ENCODE measurements around the gene ATAT1. TPM values are rescaled to one million over a fixed set of nuclear protein-coding genes. Genes with fewer than 3 reads are reported as not detected.
A peak's percentile ranks its signal among the peaks of the same experiment; 100 is the strongest.

The ATAT1 gene
- total RNA-seq, 1 experiment from 2014 or later: 13.0 TPM

DNA sequence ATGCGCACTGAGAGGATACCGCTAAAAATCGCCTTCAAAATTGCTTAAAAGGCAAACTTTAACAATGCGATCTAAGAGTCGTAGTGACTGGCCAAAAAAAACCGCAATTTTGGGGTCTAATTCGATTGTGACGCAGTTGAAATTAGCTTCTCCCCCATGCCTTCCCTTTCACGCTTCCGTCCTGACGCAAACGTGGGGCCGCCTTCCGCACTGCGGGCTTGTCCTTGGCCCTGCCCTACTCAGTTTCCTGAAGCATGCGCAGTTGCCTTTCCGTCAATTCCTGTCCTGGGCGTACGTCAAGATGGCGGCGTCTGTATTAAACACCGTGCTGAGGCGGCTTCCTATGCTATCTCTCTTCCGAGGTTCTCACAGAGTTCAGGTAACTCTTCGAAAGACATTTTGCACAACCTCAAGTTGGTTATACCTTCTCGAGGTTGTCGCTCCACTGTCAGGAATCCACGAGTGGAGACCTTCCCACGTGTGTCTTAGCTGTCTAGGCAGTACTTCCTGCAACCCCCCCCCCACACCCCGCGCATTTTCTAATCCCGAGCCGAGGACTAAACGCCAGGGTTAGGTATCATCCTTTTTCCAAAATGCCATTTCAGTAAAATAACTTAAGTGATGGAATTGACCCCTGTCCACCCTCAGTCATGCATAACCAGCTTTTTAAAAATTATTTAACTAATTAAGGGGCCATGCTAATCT lies 9.0 kb upstream of the ATAT1 start, which contains the start of gene MRPS18B:
MRPS18B (plus strand) TSS at position 276 of the 705 bp plus-strand sequence; CDS start at position 302, 26 bp downstream.
- Histone ChIP-seq H3K27ac (peak within 1 kb of the TSS; percentile 98), H3K4me3 (peak within 1 kb of the TSS; percentile 75), H3K9me3 (replicated peaks) (no peaks in the 10 kb centered on the region), H3K4me1 (peaks cover 4% of the 10 kb centered on the region; the same call in 1 of the 2 replicates), H3K27me3 (no peaks in the 10 kb centered on the region), H3K36me3 (peaks cover 26% of the 10 kb centered on the region)
- DNase-seq: peak; percentile 97

DNA sequence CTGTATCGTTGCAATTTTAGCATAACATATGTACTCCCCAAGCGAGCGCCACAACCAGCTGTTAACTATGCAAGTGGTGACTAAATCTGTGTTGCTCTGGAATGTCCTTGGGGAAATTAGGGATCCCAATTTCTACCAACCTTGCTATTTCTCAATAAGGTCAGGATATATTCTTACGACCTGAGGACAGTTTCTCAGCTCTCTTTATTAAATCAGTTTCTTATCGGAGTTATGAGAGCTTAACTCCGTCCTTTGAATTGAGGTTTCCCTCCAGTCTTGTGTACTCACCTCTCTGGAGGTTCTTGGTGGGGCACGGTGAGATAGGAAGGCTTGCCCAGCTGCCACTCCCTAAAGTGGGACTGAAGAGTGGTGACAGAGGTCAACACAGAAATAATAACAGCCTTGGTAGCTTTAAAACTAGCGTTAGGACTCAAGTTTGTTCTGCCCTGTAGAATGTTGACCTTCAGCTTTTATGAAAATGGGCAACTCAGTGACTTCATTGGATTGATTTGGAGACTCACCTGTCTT lies 8.3 kb upstream of the ATAT1 start:
- Histone ChIP-seq H3K9me3 (replicated peaks) (no peaks in the 10 kb centered on the region), H3K27ac (peak overlapping the region; percentile 98), H3K4me1 (peaks cover 4% of the 10 kb centered on the region; the same call in 1 of the 2 replicates), H3K36me3 (peaks cover 26% of the 10 kb centered on the region), H3K4me3 (peak overlapping the region; percentile 75), H3K27me3 (no peaks in the 10 kb centered on the region)
- peak in 1 of 2 experiments; percentile 26 for DNase-seq

DNA sequence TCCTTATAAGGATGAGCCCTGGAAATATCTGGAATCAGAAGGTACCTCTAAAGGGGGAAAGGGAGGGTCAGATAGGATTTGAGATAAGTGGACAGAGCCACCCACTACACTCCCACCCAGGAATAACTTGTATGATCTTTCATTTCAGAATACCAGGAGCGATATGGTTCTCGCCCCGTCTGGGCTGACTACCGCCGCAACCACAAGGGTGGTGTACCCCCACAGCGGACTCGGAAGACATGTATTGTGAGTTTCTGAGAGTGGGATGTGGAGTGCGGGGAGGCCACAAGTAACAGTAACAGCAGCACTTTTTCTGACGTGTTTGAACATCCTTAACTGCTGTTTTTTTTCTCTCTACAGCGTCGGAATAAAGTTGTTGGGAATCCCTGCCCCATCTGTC lies 7.1 kb upstream of the ATAT1 start:
- no peak for DNase-seq
- H3K36me3 ChIP-seq: peaks cover 30% of the 10 kb centered on the region

DNA sequence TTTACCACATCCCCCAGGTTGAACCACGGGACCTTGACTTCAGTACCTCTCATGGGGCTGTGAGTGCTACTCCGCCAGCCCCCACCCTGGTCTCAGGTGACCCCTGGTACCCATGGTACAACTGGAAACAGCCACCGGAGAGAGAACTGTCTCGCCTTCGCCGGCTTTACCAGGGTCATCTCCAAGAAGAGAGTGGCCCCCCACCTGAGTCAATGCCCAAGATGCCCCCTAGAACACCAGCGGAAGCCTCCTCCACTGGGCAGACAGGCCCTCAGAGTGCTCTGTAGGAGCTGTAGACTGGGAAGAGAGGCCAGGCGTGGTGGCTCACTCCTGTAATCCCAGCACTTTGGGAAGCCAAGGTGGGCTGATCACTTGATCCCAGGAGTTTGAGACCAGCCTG lies 1.2 kb upstream of the ATAT1 start:
- H3K9me3 ChIP-seq (replicated peaks): no peaks in the 10 kb centered on the region
- H3K4me3 ChIP-seq: no peak overlapping the region
- peaks cover 10% of the 10 kb centered on the region for H3K4me1 ChIP-seq
- H3K27me3 ChIP-seq: no peaks in the 10 kb centered on the region
- DNase-seq: no peak
- H3K27ac ChIP-seq: peak overlapping the region; percentile 96; the same call in 1 of the 2 replicates
- H3K36me3 ChIP-seq: peaks cover 30% of the 10 kb centered on the region

More for the DNA sequence above, 7.1 kb upstream of the ATAT1 start:
- H3K4me1 ChIP-seq: peaks cover 2% of the 10 kb centered on the region; the same call in 1 of the 2 replicates
- no peaks in the 10 kb centered on the region for H3K27me3 ChIP-seq
- H3K27ac ChIP-seq: no peak overlapping the region
- no peak overlapping the region for H3K4me3 ChIP-seq
- no peaks in the 10 kb centered on the region for H3K9me3 ChIP-seq (replicated peaks)

- Histone ChIP-seq H3K27ac (no peak overlapping the region), H3K36me3 (peaks cover 4% of the 10 kb centered on the region; the same call in 1 of the 2 replicates), H3K4me1 (no peaks in the 10 kb centered on the region), H3K4me3 (no peak overlapping the region), H3K9me3 (replicated peaks) (no peaks in the 10 kb centered on the region), H3K27me3 (no peaks in the 10 kb centered on the region)
- no peak for DNase-seq
Observed at GRCh38 chr6:30635834-30636233, 9.2 kb downstream of the ATAT1 start.

DNA sequence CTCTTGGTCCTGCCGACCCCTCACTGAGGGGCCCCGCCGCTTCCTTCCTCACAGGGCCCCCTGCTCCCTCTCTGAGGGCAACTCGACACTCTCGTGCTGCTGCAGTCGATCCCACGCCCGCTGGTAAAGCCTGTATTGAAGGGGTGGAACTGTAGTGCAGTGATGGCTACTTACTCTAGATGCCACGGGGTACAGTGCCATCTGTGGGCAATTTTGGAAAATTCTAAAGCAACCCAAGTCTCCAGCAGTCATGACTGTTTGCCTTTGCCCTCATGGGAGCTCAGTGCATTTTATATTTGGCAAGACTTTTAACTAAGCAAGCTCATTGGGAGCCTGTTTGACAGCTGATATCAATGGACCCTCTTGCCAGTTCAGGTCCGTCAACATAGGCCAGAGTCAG lies 13.8 kb downstream of the ATAT1 start:
- peaks cover 7% of the 10 kb centered on the region; the same call in 1 of the 2 replicates for H3K36me3 ChIP-seq
- H3K4me3 ChIP-seq: no peak overlapping the region
- H3K27me3 ChIP-seq: no peaks in the 10 kb centered on the region
- H3K4me1 ChIP-seq: no peaks in the 10 kb centered on the region
- H3K27ac ChIP-seq: no peak overlapping the region
- no peak for DNase-seq
- no peaks in the 10 kb centered on the region for H3K9me3 ChIP-seq (replicated peaks)

GRCh38 chr6:30641048-30641447 lies 14.4 kb downstream of the ATAT1 start:
- Histone ChIP-seq H3K4me1 (no peaks in the 10 kb centered on the region), H3K9me3 (replicated peaks) (no peaks in the 10 kb centered on the region), H3K27ac (no peak overlapping the region), H3K4me3 (no peak overlapping the region), H3K27me3 (no peaks in the 10 kb centered on the region), H3K36me3 (peaks cover 7% of the 10 kb centered on the region; the same call in 1 of the 2 replicates)
- no peak for DNase-seq

DNA sequence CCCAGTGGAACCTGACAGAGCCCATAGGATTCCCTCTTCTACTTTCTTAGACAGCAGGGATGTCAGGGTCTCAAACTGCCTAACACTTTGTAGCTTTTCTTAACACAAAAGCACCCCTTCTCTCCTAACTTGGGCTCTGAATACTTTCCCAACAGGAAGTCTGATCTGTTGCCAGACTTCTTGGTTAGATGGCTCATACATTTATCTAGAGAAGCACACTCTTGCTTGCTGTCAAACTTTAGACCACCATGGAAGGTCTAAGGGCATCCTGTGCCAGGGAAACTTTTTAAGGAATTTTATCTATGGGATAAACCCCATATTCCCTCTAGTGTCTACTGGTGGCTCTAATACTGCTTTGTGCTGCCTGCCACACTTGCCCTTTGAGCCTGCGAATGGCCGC lies 17.0 kb downstream of the ATAT1 start:
- DNase-seq: no peak
- Histone ChIP-seq H3K4me3 (no peak overlapping the region), H3K4me1 (no peaks in the 10 kb centered on the region), H3K36me3 (peaks cover 7% of the 10 kb centered on the region; the same call in 1 of the 2 replicates), H3K9me3 (replicated peaks) (no peaks in the 10 kb centered on the region), H3K27ac (no peak overlapping the region), H3K27me3 (no peaks in the 10 kb centered on the region)

- Histone ChIP-seq H3K36me3 (peaks cover 7% of the 10 kb centered on the region; the same call in 1 of the 2 replicates), H3K4me3 (no peak overlapping the region), H3K4me1 (no peaks in the 10 kb centered on the region), H3K27ac (no peak overlapping the region), H3K27me3 (no peaks in the 10 kb centered on the region), H3K9me3 (replicated peaks) (no peaks in the 10 kb centered on the region)
- DNase-seq: no peak
Observed at GRCh38 chr6:30644769-30645168, 18.1 kb downstream of the ATAT1 start.

GRCh38 chr6:30645989-30646388 lies 19.3 kb downstream of the ATAT1 start:
- Histone ChIP-seq H3K27me3 (no peaks in the 10 kb centered on the region), H3K4me1 (no peaks in the 10 kb centered on the region), H3K27ac (no peak overlapping the region), H3K36me3 (peaks cover 3% of the 10 kb centered on the region), H3K9me3 (replicated peaks) (no peaks in the 10 kb centered on the region), H3K4me3 (no peak overlapping the region)
- no peak for DNase-seq

DNA sequence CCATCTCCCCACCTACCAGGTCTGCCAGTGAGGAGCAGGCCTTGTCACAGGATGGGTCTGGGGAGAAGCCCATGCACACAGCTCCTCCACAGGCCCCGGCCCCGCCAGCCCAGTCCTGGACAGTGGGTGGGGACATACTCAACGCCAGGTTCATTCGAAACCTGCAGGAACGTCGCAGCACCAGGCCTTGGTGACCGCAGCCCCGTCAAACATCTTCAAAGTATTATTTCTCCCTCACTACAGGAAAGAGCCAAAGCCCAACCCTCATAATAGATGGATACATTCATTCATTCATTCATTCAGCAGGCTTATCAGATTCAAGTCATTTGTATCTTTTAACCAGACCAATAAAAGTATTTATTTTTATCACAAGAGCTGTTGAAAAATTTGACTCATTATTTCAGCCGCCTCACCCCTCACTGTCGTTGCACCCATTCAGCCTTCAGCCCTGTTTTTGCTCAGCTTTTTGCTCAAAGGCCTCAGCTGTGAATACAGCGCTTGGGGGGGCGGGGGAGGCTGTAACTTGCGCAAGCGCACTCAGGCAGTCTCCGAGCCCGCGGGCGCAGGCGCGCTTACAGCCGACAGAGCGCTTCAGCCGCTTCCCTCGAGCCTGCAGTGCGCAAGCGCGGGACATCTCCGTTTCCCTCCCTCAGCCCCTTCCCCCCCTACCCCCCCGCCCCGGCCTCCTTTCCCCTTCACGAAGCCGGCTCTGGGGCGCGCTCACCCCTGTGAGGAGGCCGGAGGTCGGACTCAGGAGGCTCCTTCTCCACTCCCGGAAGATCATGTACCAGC lies 20.0 kb downstream of the ATAT1 start, which contains the start of gene C6orf136:
C6orf136 (plus strand) TSS at position 684 of the 792 bp plus-strand sequence; CDS start at position 783, 99 bp downstream.
- H3K36me3 ChIP-seq: peaks cover 6% of the 10 kb centered on the region
- peak; percentile 94 to 95 for DNase-seq

GRCh38 chr6:30647242-30648116 lies 20.8 kb downstream of the ATAT1 start:
- peak overlapping the region; percentile 68 for H3K27ac ChIP-seq
- no peaks in the 10 kb centered on the region for H3K27me3 ChIP-seq
- no peaks in the 10 kb centered on the region for H3K4me1 ChIP-seq
- peak overlapping the region; percentile 82 for H3K4me3 ChIP-seq
- no peaks in the 10 kb centered on the region for H3K9me3 ChIP-seq (replicated peaks)
- H3K36me3 ChIP-seq: peaks cover 13% of the 10 kb centered on the region
- peak; percentile 80 to 82 for DNase-seq

More for the DNA sequence above, 20.0 kb downstream of the ATAT1 start, which contains the start of gene C6orf136:
- Histone ChIP-seq H3K9me3 (replicated peaks) (no peaks in the 10 kb centered on the region), H3K4me3 (peak within 1 kb of the TSS; percentile 82), H3K27ac (peak within 1 kb of the TSS; percentile 68), H3K4me1 (no peaks in the 10 kb centered on the region), H3K27me3 (no peaks in the 10 kb centered on the region)

DNA sequence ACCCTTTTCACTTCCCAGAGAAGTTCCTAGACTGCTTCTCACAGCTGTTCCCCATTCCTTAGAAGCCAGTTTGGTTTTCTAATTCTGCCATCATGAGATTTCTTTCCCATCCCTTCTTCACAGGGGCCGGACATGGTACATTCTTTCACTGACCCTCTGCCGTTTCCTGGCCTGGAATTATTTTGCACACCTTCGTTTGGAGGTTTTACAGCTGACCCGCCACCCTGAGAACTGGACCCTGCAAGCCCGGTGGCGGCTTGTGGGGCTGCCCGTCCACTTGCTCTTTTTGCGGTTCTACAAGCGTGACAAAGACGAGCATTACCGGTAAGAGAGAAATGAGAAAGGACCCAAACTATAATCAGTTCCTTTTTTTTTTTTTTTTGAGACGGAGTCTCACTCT lies 24.5 kb downstream of the ATAT1 start:
- no peak for DNase-seq
- Histone ChIP-seq H3K27me3 (no peaks in the 10 kb centered on the region), H3K4me3 (no peak overlapping the region), H3K4me1 (no peaks in the 10 kb centered on the region), H3K27ac (no peak overlapping the region), H3K36me3 (peaks cover 27% of the 10 kb centered on the region), H3K9me3 (replicated peaks) (no peaks in the 10 kb centered on the region)
